GM13976 (cell line): ENCODE results near the gene PAX1.

ENCODE experiments used
- DNase-seq: peaks from one replicate; pipeline ENCODE4 v3.0.0; 2012; ENCODE audit warnings: low spot score
- in situ Hi-C: fragments of 300-500 bp; cut with MboI; formaldehyde crosslinking; loops from one replicate; pipeline ENCODE4 v1.12.0; 2022; ENCODE audit warnings: low sequenced_read_pairs, mixed read lengths, inconsistent platforms; ENCODE audit not compliant: unreplicated experiment
- TF ChIP-seq, protein P1 (sequence below): IDR thresholded peaks from 2 replicates; pipeline ENCODE4 v1.5.1; 2012; ENCODE audit warnings: borderline replicate concordance, mild to moderate bottlenecking; ENCODE audit not compliant: insufficient read depth; ENCODE audit errors: extremely low read depth, missing control alignments, control extremely low read depth

The PAX1 gene

DNA sequence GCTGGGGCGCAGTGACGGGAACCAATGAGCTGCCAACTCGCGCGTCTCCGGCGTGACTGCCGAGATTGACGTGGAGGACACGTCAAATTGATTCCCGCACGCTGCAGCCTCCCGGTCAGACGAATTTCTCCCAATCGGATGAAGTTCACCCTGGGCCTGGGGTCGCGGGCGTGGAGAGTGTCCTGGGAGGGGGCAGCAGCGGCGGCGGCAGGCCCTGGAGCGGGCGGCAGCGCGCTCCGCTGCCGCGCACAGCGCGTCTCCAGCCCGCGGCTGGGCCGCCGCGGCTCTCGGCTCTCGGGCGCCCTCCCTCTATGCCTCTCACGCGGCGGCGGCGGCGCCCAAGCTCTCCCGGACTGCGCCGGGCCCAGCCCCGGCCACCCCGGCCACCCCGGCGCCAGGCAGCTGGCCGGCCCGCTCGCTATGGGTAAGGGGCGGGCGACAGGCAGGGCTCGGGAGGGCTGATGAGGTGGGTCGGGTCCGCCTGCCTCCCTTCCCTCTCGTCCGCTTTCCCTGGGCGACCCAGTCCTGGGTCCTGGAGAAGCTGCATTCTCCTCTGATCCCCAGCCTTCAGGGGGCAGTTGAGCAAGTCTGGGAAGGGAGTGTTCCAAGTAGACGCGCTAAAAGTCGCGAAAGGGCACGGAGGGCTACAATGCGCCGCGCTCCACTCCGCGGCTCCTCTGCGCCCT is at the start of gene PAX1:
Gene PAX1 (plus strand): TSS at position 90 of the 686 bp plus-strand sequence. CDS start 49 bp downstream, at position 139.
- in situ Hi-C loops, result loop anchor here (25.0 kb wide), 1 partner anchor 607 kb away; no protein-coding TSS in a partner anchor
- no peak for DNase-seq
- TF ChIP-seq, protein P1, sequence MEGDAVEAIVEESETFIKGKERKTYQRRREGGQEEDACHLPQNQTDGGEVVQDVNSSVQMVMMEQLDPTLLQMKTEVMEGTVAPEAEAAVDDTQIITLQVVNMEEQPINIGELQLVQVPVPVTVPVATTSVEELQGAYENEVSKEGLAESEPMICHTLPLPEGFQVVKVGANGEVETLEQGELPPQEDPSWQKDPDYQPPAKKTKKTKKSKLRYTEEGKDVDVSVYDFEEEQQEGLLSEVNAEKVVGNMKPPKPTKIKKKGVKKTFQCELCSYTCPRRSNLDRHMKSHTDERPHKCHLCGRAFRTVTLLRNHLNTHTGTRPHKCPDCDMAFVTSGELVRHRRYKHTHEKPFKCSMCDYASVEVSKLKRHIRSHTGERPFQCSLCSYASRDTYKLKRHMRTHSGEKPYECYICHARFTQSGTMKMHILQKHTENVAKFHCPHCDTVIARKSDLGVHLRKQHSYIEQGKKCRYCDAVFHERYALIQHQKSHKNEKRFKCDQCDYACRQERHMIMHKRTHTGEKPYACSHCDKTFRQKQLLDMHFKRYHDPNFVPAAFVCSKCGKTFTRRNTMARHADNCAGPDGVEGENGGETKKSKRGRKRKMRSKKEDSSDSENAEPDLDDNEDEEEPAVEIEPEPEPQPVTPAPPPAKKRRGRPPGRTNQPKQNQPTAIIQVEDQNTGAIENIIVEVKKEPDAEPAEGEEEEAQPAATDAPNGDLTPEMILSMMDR, result no peak

DNA sequence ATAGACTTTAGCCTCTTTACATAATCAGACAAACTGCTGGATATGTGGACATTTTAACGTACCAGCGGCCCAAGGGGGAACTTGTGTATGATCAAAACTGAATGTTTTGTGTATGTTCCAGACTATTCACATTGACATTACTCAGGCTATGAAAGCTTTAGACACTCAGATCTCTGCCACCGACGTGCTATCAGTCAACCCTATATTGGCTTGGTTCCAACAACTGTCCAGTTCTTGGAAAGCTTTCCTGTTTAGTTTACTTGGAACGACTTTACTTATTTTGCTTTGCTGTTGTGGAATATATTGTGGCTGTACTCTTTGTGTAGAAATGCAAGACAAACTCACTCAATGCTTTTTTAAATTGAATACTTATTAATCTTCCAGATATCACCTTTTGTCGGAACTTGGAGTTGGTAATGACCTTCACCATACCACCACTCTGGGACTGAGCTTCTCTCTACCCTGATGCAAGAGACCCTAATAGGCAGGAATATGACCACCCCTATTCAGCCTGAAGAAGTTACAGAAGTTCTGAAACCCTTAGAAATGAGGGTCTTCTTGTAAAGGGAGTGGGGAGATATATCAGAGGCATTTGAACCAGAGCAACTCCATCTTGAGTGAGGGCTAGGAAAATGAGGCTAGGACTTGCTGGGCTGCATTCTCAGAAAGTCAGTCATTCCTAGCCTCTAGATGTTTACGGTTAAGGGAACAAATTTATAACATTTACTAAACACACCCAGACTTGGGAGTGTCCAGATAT is 49.0 kb upstream of the PAX1 start:
- DNase-seq, result no peak
- in situ Hi-C loops, result no loop called here
- TF ChIP-seq, protein P1, result no peak

DNA sequence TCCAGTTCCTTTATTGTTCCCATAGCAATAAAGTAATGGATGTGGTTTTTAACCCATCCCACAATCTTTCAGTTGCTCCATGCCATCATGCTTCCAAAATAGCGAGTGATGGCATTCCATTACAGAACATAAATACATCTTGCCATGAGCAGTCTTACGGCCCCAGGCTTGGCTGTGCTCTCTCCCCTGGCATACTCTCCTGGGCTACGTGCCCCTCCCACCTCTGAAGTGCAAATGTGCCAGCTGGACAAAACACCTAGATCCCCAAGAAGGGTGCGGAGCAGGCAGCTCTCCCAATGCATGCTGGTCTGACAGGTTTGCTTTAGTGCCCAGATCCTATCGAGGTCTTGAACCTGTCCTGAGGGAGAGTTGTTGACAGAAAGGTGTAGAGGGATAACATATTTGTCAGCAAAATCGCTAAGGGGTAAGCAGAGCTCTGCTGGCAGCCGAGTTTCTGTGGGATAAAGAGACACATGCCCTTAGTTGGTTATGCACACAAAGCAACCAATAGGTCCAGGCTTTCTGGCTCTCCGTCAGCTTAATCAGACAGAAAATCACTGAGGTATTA is 43.9 kb upstream of the PAX1 start:
- TF ChIP-seq, protein P1, result no peak
- in situ Hi-C loops, result no loop called here
- DNase-seq, result no peak

DNA sequence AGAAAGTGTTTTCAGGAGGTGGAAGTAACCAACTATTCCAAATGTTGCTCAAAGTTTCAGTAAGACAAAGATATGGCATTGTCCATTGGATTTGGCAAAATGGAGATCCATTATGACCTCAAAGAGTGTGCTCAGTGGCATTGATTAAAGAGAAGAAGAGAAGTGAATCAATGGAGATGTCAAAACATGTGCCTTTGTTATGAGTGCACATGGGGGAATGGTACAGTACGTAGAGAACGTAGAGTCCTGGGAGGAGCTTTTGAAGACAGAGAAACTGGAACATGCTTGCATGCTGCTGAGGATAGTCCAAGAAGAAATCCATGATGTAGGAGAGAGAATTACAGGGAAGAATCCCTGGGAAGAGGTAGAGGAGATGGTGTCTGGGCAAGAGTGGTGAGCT is 42.0 kb upstream of the PAX1 start:
- in situ Hi-C loops, result no loop called here
- no peak for DNase-seq
- TF ChIP-seq, protein P1, result no peak

DNA sequence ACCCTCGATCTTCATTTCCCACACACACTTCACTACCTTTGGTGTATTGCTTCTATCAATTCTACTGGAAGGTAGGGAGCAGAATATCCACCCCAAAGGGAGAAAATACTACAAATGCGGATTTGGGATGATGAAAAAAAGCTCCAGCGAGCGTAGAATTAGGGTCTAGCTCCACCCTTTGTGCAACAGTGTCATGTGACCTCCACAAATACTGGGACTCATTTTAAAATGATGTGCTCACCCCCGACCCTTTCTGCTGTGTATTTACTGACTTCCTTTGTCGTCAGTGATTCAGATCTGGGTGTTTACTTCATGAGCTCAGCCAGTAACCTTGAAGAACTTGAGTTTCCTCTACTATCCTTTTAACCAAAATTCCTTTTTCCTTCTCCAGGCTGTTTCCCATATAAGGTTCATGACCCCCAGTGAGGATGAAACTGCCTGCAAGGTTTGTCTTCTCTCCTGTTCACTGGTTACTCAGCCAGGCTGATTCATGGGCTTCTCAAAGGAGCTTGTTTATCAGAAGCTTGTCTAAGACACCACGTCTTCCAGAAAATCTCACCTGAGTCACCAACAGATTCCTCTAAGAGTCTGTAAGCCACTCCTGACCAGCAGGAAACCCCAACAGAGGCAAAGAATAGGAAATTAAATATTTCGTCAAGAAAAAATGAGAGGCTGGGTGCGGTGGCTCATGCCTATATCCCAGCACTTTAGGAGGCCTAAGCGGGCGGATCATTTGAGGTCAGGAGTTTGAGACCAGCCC is 39.6 kb upstream of the PAX1 start:
- TF ChIP-seq, protein P1, result no peak
- in situ Hi-C loops, result no loop called here
- no peak for DNase-seq

DNA sequence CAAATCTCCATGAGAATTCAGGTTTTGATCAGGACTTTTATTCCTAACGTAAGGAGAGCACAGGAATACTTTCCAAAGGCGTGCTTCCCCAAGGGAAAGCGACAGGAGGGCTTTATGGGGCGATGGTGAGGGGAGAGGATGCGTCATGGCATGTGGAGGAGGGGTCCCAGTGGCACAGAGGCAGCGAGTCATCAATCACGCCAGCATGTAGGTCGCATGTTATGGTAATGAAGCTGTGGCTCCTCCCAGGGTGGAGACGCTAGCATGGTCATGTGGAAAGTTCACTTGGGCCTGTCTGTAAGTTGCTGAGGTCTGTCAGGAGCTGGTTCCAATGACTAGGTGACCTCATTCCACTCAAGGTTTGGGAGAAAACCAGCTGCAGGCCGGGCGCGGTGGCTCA is 35.3 kb upstream of the PAX1 start:
- in situ Hi-C loops, result no loop called here
- no peak for DNase-seq
- TF ChIP-seq, protein P1, result no peak
